Heart left ventricle (tissue), 16 donors: ENCODE measurements around the gene DEFB132. TPM values are rescaled to one million over a fixed set of nuclear protein-coding genes. Genes with fewer than 3 reads are reported as not detected.

ENCODE experiments used
- ATAC-seq, 4 donors: fragments of 200-7000 bp; cut with Tn5 transposase; one replicate each; pipeline ENCODE4 v1.9.1; 2020 to 2022; ENCODE audit warnings: moderate library complexity in 4 of 4, mild to moderate bottlenecking in 3 of 4, moderate number of reproducible peaks in 1 of 4
- DNase-seq, 5 donors: peaks; one replicate each; pipeline ENCODE4 v3.0.0-alpha.2; 2020
- H3K27ac ChIP-seq, 12 donors: fragments of 200-600 bp; sonication (generic) in 4 of 12; one replicate each; pipeline versions ENCODE4 v1.5.0 to v1.8.0; 2016 to 2022; ENCODE audit warnings: mild to moderate bottlenecking in 2 of 12
- H3K27me3 ChIP-seq, 9 donors: fragments of 200-600 bp; sonication (generic) in 2 of 9; one replicate each; pipeline versions ENCODE4 v1.5.1 to v1.8.0; 2016 to 2022; ENCODE audit warnings: mild to moderate bottlenecking in 3 of 9
- H3K36me3 ChIP-seq, 9 donors: fragments of 200-600 bp; sonication (generic) in 2 of 9; one replicate each; pipeline versions ENCODE4 v1.5.0 to v1.8.0; 2018 to 2022; ENCODE audit warnings: mild to moderate bottlenecking in 2 of 9
- H3K4me1 ChIP-seq, 12 donors: fragments of 200-600 bp; sonication (generic) in 4 of 12; one replicate each; pipeline versions ENCODE4 v1.5.0 to v1.8.0; 2016 to 2022; ENCODE audit warnings: mild to moderate bottlenecking in 3 of 12
- H3K4me3 ChIP-seq, 12 donors: fragments of 200-600 bp; sonication (generic) in 4 of 12; one replicate each; pipeline versions ENCODE4 v1.5.0 to v1.8.0; 2017 to 2022; ENCODE audit warnings: mild to moderate bottlenecking in 9 of 12, moderate library complexity in 4 of 12
- H3K9me3 ChIP-seq, 12 donors: fragments of 200-600 bp; sonication (generic) in 4 of 12; one replicate each; pipeline versions ENCODE4 v1.5.0 to v1.8.0; 2016 to 2022; ENCODE audit warnings: mild to moderate bottlenecking in 1 of 12
- CTCF ChIP-seq, 12 donors: fragments of 200-600 bp; sonication (generic) in 4 of 12; IDR thresholded peaks; one replicate each; pipeline versions ENCODE4 v1.5.0 to v1.8.0; 2018 to 2022; ENCODE audit warnings: antibody characterized with exemption in 12 of 12, mild to moderate bottlenecking in 5 of 12
- POLR2A ChIP-seq, 2 donors: fragments of 450-650 bp; IDR thresholded peaks; one replicate each; pipeline ENCODE4 v1.6.1; 2017; ENCODE audit warnings: antibody characterized with exemption in 2 of 2, mild to moderate bottlenecking in 2 of 2, moderate library complexity in 2 of 2
- WGBS, 4 donors: extraction: QIAGEN DNeasy Blood & Tissue Kit in 2 of 4; methylation state at CpG; one replicate each; pipeline versions ENCODE4 v1.1.5 to v1.1.7; 2013 to 2018; 5-methylcytosine and 5-hydroxymethylcytosine counted together
- intact Hi-C, 10 donors: fragments of 100-400 bp; cut with DNase I; formaldehyde crosslinking; loops; one replicate each; pipeline versions ENCODE4 v1.11.1 to v1.14.2; 2022
- polyA plus RNA-seq, 2 donors: library from polyadenylated mRNA; stranded (reverse); fragments of 200-250 nt; gene quantifications; one replicate each; pipeline ENCODE4 v1.2.3, GENCODE V29; 2013
- total RNA-seq, 9 donors: library from RNA; depleted of rRNA in 2 of 9; stranded (reverse); fragments of >200 nt in 2 of 9; fragmentation: NEBNext Ultra II Directional in 3 of 9; extraction: Animal tissue kit (Norgen Biotek cat#: 25700) in 3 of 9; gene quantifications; one replicate each; pipeline versions ENCODE4 v1.1.0 to v1.2.4, GENCODE V29; 2016 to 2023
- donor health status: ischemic (EF 13 %, LVEDD 7.1; RV severe dilation, severe dysfunction).
- donor health status: healthy with polysubstance abuse.
- donor health status: DM: no; HTN: yes; CAD: no.
- donor health status: DM: no; HTN: no; CAD: no.
- donor health status: ischemic (EF 25% LVEDD 6.9; RV normal size, moderate dysfunction).
- donor health status: ischemic (EF 25% LVEDD 5.7; RV mildly dilated, moderate dysfunction).
- donor health status: healthy.
- donor health status: DM: yes; HTN: yes; CAD: no.
- donor health status: ischemic (EF 35%, LVEDD 5.7; RV mildly dilated, moderate dysfunction).
- donor health status: nonischemic (EF 11% LVEDD 7.7; RV severe dilation, severe dysfunction).
- donor health status: DM: yes; HTN: yes; CAD: no.
- donor health status: PGD.
- donor health status: ischemic (EF 29% LVEDD 5.4; RV normal size, mild dysfunction).
- donor health status: nonischemic (EF 23%, LVEDD 6.1; RV moderate dilation, normal function).

Gene DEFB132
- total and polyA plus RNA-seq, 11 donors, result 0.35 to 0.59 TPM; not detected in 9

- Histone ChIP-seq H3K27me3 (no peaks in the 10 kb centered on the region), H3K36me3 (peaks cover 0 to 4% (median 0%) of the 10 kb centered on the region in 9 donors), H3K4me3 (no peak overlapping the region), H3K27ac (peak overlapping the region in 4 of 12 donors; percentile 45 to 65 (median 48)), H3K9me3 (no peaks in the 10 kb centered on the region), H3K4me1 (peaks cover 7 to 47% (median 35%) of the 10 kb centered on the region in 12 donors)
- ATAC-seq (no peak), DNase-seq (no peak)
- intact Hi-C loops, result no loop called here
- TF ChIP-seq POLR2A (IDR thresholded peaks at IDR 0.05), result no peak
- TF ChIP-seq CTCF (IDR thresholded peaks at IDR 0.05), result no peak
- WGBS, 4 donors, result 70 to 75% (median 71%) methylated on average over 13 of the region's 13 CpGs
Observed at GRCh38 chr20:301886-302848, 44.6 kb downstream of the DEFB132 start.

- no peak overlapping the region for H3K4me3 ChIP-seq
Observed at GRCh38 chr20:305745-306144, 48.2 kb downstream of the DEFB132 start.

GRCh38 chr20:308427-309038 is 51.0 kb downstream of the DEFB132 start:
- ATAC-seq, result no peak

More at GRCh38 chr20:305745-306144, 48.2 kb downstream of the DEFB132 start:
- 74 to 87% (median 75%) methylated on average over 11 of the region's 11 CpGs for WGBS, 4 donors
- H3K4me1 ChIP-seq, result peaks cover under 1 to 42% (median 28%) of the 10 kb centered on the region in 12 donors
- H3K27me3 ChIP-seq, result no peaks in the 10 kb centered on the region
- intact Hi-C loops, result no loop called here
- no peak for ATAC-seq
- no peak overlapping the region for H3K27ac ChIP-seq
- H3K36me3 ChIP-seq, result no peaks in the 10 kb centered on the region
- H3K9me3 ChIP-seq, result no peaks in the 10 kb centered on the region
- TF ChIP-seq CTCF (IDR thresholded peaks at IDR 0.05), result no peak
- no peak for TF ChIP-seq POLR2A (IDR thresholded peaks at IDR 0.05)
- DNase-seq, result no peak

More at GRCh38 chr20:308427-309038, 51.0 kb downstream of the DEFB132 start:
- no peaks in the 10 kb centered on the region for H3K27me3 ChIP-seq
- peak overlapping the region in 3 of 12 donors; percentile 79 to 90 (median 86) for H3K27ac ChIP-seq
- 67 to 71% (median 68%) methylated on average over 7 of the region's 7 CpGs for WGBS, 4 donors
- no peak for TF ChIP-seq CTCF (IDR thresholded peaks at IDR 0.05)
- no peak for TF ChIP-seq POLR2A (IDR thresholded peaks at IDR 0.05)
- H3K9me3 ChIP-seq, result no peaks in the 10 kb centered on the region
- peaks cover 0 to 22% (median 15%) of the 10 kb centered on the region in 12 donors for H3K4me1 ChIP-seq
- H3K4me3 ChIP-seq, result no peak overlapping the region
- no peaks in the 10 kb centered on the region for H3K36me3 ChIP-seq
- intact Hi-C loops, result no loop called here
- DNase-seq, result no peak
